Measurements from ENCODE around the gene C1orf115.

DNA sequence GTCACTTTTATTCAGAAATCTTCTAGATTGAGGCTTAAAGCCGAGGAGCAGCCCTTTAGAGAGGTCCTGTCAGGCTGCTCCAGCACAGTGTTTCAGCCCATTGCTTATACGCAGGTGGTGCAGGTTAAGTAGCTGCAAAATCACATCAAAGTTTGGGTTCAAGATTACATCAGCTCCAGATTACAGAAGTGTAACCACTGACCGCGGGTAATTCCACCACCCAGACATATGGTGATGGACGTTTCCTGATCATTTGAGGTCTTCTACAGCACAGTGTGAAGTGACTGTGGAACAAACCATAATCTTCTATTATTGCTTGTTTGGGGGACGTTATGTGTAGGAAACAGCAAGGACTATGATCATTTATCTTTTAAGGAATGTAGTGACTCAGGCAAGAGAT is 11.8 kb downstream of the C1orf115 start:
- no peak for TF ChIP-seq EZH2phosphoT487 (IDR thresholded peaks at IDR 0.05; ENCODE audit: low read depth)
- TF ChIP-seq, protein P1, sequence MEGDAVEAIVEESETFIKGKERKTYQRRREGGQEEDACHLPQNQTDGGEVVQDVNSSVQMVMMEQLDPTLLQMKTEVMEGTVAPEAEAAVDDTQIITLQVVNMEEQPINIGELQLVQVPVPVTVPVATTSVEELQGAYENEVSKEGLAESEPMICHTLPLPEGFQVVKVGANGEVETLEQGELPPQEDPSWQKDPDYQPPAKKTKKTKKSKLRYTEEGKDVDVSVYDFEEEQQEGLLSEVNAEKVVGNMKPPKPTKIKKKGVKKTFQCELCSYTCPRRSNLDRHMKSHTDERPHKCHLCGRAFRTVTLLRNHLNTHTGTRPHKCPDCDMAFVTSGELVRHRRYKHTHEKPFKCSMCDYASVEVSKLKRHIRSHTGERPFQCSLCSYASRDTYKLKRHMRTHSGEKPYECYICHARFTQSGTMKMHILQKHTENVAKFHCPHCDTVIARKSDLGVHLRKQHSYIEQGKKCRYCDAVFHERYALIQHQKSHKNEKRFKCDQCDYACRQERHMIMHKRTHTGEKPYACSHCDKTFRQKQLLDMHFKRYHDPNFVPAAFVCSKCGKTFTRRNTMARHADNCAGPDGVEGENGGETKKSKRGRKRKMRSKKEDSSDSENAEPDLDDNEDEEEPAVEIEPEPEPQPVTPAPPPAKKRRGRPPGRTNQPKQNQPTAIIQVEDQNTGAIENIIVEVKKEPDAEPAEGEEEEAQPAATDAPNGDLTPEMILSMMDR (IDR thresholded peaks at IDR 0.05; ENCODE audit: low read depth, low read length): no peak
